Measurements from ENCODE around the gene ZNF524. TPM values are rescaled to one million over a fixed set of nuclear protein-coding genes. Genes with fewer than 3 reads are reported as not detected.

Gene ZNF524
- total RNA-seq, 1 donor: 9.6 TPM

GRCh38 chr19:55603581-55604292 lies 3.6 kb downstream of the ZNF524 start:
- no peaks in the 10 kb centered on the region for H3K27me3 ChIP-seq (ENCODE audit: insufficient read depth, low read length)
- no peak overlapping the region for H3K4me3 ChIP-seq (ENCODE audit: low read length)
- H3K4me1 ChIP-seq (ENCODE audit: insufficient read depth, low read length): peaks cover 47% of the 10 kb centered on the region
- no peaks in the 10 kb centered on the region for H3K9me3 ChIP-seq (ENCODE audit: low read depth, low read length)

GRCh38 chr19:55605207-55605636 lies 5.1 kb downstream of the ZNF524 start:
- Histone ChIP-seq H3K4me3 (ENCODE audit: low read length) (peak overlapping the region; percentile 76), H3K9me3 (ENCODE audit: low read depth, low read length) (no peaks in the 10 kb centered on the region), H3K27me3 (ENCODE audit: insufficient read depth, low read length) (no peaks in the 10 kb centered on the region), H3K4me1 (ENCODE audit: insufficient read depth, low read length) (peaks cover 55% of the 10 kb centered on the region)

- Histone ChIP-seq H3K4me3 (ENCODE audit: low read length) (peak within 1 kb of the TSS; percentile 76), H3K9me3 (ENCODE audit: low read depth, low read length) (no peaks in the 10 kb centered on the region), H3K4me1 (ENCODE audit: insufficient read depth, low read length) (peaks cover 52% of the 10 kb centered on the region)
These were observed 5.8 kb downstream of the ZNF524 start, which contains the start of gene ZNF865 for GRCh38 chr19:55605637-55606470. Gene ZNF865 (plus strand): TSS chr19:55605647. CDS start chr19:55613619, 7,972 bp downstream.

GRCh38 chr19:55606471-55606787 lies 6.3 kb downstream of the ZNF524 start:
- Histone ChIP-seq H3K27me3 (ENCODE audit: insufficient read depth, low read length) (no peaks in the 10 kb centered on the region), H3K4me1 (ENCODE audit: insufficient read depth, low read length) (peaks cover 49% of the 10 kb centered on the region), H3K9me3 (ENCODE audit: low read depth, low read length) (no peaks in the 10 kb centered on the region), H3K4me3 (ENCODE audit: low read length) (peak overlapping the region; percentile 76)

More at GRCh38 chr19:55605637-55606470, 5.8 kb downstream of the ZNF524 start, which contains the start of gene ZNF865:
- no peaks in the 10 kb centered on the region for H3K27me3 ChIP-seq (ENCODE audit: insufficient read depth, low read length)

- H3K4me3 ChIP-seq (ENCODE audit: low read length): no peak overlapping the region
- peaks cover 50% of the 10 kb centered on the region for H3K4me1 ChIP-seq (ENCODE audit: insufficient read depth, low read length)
- H3K27me3 ChIP-seq (ENCODE audit: insufficient read depth, low read length): no peaks in the 10 kb centered on the region
- no peaks in the 10 kb centered on the region for H3K9me3 ChIP-seq (ENCODE audit: low read depth, low read length)
These were observed 6.7 kb downstream of the ZNF524 start for GRCh38 chr19:55606817-55607216.

- Histone ChIP-seq H3K27me3 (ENCODE audit: insufficient read depth, low read length) (no peaks in the 10 kb centered on the region), H3K4me3 (ENCODE audit: low read length) (no peak overlapping the region), H3K4me1 (ENCODE audit: insufficient read depth, low read length) (peaks cover 57% of the 10 kb centered on the region), H3K9me3 (ENCODE audit: low read depth, low read length) (no peaks in the 10 kb centered on the region)
These were observed 9.2 kb downstream of the ZNF524 start for GRCh38 chr19:55609326-55609725.

- no peaks in the 10 kb centered on the region for H3K9me3 ChIP-seq (ENCODE audit: low read depth, low read length)
- H3K4me3 ChIP-seq (ENCODE audit: low read length): no peak overlapping the region
- H3K4me1 ChIP-seq (ENCODE audit: insufficient read depth, low read length): peaks cover 43% of the 10 kb centered on the region
- H3K27me3 ChIP-seq (ENCODE audit: insufficient read depth, low read length): no peaks in the 10 kb centered on the region
These were observed 11.4 kb downstream of the ZNF524 start for GRCh38 chr19:55611300-55611982.

GRCh38 chr19:55611983-55612645 lies 12.0 kb downstream of the ZNF524 start:
- Histone ChIP-seq H3K4me1 (ENCODE audit: insufficient read depth, low read length) (peaks cover 37% of the 10 kb centered on the region), H3K4me3 (ENCODE audit: low read length) (no peak overlapping the region), H3K27me3 (ENCODE audit: insufficient read depth, low read length) (no peaks in the 10 kb centered on the region), H3K9me3 (ENCODE audit: low read depth, low read length) (no peaks in the 10 kb centered on the region)

- H3K9me3 ChIP-seq (ENCODE audit: low read depth, low read length): no peaks in the 10 kb centered on the region
- H3K27me3 ChIP-seq (ENCODE audit: insufficient read depth, low read length): no peaks in the 10 kb centered on the region
- H3K4me3 ChIP-seq (ENCODE audit: low read length): no peak overlapping the region
- H3K4me1 ChIP-seq (ENCODE audit: insufficient read depth, low read length): peaks cover 37% of the 10 kb centered on the region
These were observed 13.3 kb downstream of the ZNF524 start for GRCh38 chr19:55613396-55613795.

GRCh38 chr19:55613930-55614710 lies 14.0 kb downstream of the ZNF524 start:
- peaks cover 41% of the 10 kb centered on the region for H3K4me1 ChIP-seq (ENCODE audit: insufficient read depth, low read length)
- no peaks in the 10 kb centered on the region for H3K9me3 ChIP-seq (ENCODE audit: low read depth, low read length)
- no peaks in the 10 kb centered on the region for H3K27me3 ChIP-seq (ENCODE audit: insufficient read depth, low read length)
- H3K4me3 ChIP-seq (ENCODE audit: low read length): no peak overlapping the region

- Histone ChIP-seq H3K27me3 (ENCODE audit: insufficient read depth, low read length) (no peaks in the 10 kb centered on the region), H3K4me3 (ENCODE audit: low read length) (no peak overlapping the region), H3K9me3 (ENCODE audit: low read depth, low read length) (no peaks in the 10 kb centered on the region), H3K4me1 (ENCODE audit: insufficient read depth, low read length) (peaks cover 44% of the 10 kb centered on the region)
These were observed 14.8 kb downstream of the ZNF524 start for GRCh38 chr19:55614711-55615542.

GRCh38 chr19:55615543-55616394 lies 15.7 kb downstream of the ZNF524 start:
- H3K4me1 ChIP-seq (ENCODE audit: insufficient read depth, low read length): peaks cover 52% of the 10 kb centered on the region
- H3K27me3 ChIP-seq (ENCODE audit: insufficient read depth, low read length): no peaks in the 10 kb centered on the region
- no peaks in the 10 kb centered on the region for H3K9me3 ChIP-seq (ENCODE audit: low read depth, low read length)
- no peak overlapping the region for H3K4me3 ChIP-seq (ENCODE audit: low read length)

- Histone ChIP-seq H3K27me3 (ENCODE audit: insufficient read depth, low read length) (no peaks in the 10 kb centered on the region), H3K4me1 (ENCODE audit: insufficient read depth, low read length) (peaks cover 56% of the 10 kb centered on the region), H3K4me3 (ENCODE audit: low read length) (no peak overlapping the region), H3K9me3 (ENCODE audit: low read depth, low read length) (no peaks in the 10 kb centered on the region)
These were observed 16.3 kb downstream of the ZNF524 start for GRCh38 chr19:55616395-55616875.

All from mononuclear cell (primary cell).